ENCODE measurements around the gene FLVCR1. TPM values are rescaled to one million over a fixed set of nuclear protein-coding genes. Genes with fewer than 3 reads are reported as not detected.

Gene FLVCR1
- polyA plus RNA-seq, 3 donors: 1.8 to 5.5 (median 2.8) TPM

- no peak overlapping the region for H3K4me2 ChIP-seq (replicated peaks; ENCODE audit: extremely low read depth, low read length, poor library complexity, severe bottlenecking)
- no peak overlapping the region for H3K9ac ChIP-seq (ENCODE audit: insufficient read depth, low read length, poor library complexity, severe bottlenecking)
Observed at GRCh38 chr1:212917134-212917485, 59.0 kb downstream of the FLVCR1 start.

GRCh38 chr1:212917858-212918257 lies 59.8 kb downstream of the FLVCR1 start:
- no peak overlapping the region for H3K4me2 ChIP-seq (replicated peaks; ENCODE audit: extremely low read depth, low read length, poor library complexity, severe bottlenecking)
- no peak overlapping the region for H2AFZ ChIP-seq (ENCODE audit: insufficient read depth, low read depth, low read length, poor library complexity, severe bottlenecking)
- H3K27ac Mint-ChIP-seq: no peak overlapping the region
- TF ChIP-seq CTCF (IDR thresholded peaks at IDR 0.05): no peak
- intact Hi-C loops (cut with micrococcal nuclease): no loop called here
- H3K27ac ChIP-seq (ENCODE audit: low read depth in 1 of 2, low read length in 2 of 2): no peak overlapping the region
- H3K36me3 ChIP-seq (replicated peaks in 1 of 2; ENCODE audit: control insufficient read depth in 1 of 2, insufficient read depth in 2 of 2, low read length in 2 of 2): no peaks in the 10 kb centered on the region
- H3K9me3 ChIP-seq (replicated peaks in 1 of 2; ENCODE audit: control insufficient read depth in 1 of 2, insufficient read depth in 1 of 2, low read length in 2 of 2): no peaks in the 10 kb centered on the region
- no peaks in the 10 kb centered on the region for H3K27me3 ChIP-seq (ENCODE audit: control insufficient read depth in 2 of 2, insufficient read depth in 2 of 2, low read length in 2 of 2)
- H3K27me3 Mint-ChIP-seq (ENCODE audit: low read depth in 3 of 3): peaks cover 8 to 13% (median 11%) of the 10 kb centered on the region in 3 donors
- H3K4me1 Mint-ChIP-seq: peaks cover 11% of the 10 kb centered on the region
- H3K9me3 Mint-ChIP-seq: no peaks in the 10 kb centered on the region
- no peak overlapping the region for H3K4me3 Mint-ChIP-seq
- no peak for DNase-seq
- H3K79me2 ChIP-seq (ENCODE audit: insufficient read depth, low read length): no peaks in the 10 kb centered on the region
- 81% methylated on average over 3 of the region's 5 CpGs for WGBS (ENCODE audit: insufficient coverage)
- no peak overlapping the region for H3K4me3 ChIP-seq (replicated peaks in 1 of 3; ENCODE audit: low read depth in 2 of 3, low read length in 3 of 3)
- no peak overlapping the region for H3K9ac ChIP-seq (ENCODE audit: insufficient read depth, low read length, poor library complexity, severe bottlenecking)
- no peaks in the 10 kb centered on the region for H4K20me1 ChIP-seq (ENCODE audit: insufficient read depth, low read length)
- H3K36me3 Mint-ChIP-seq: no peaks in the 10 kb centered on the region
- peaks cover 8% of the 10 kb centered on the region in 2 donors for H3K4me1 ChIP-seq (ENCODE audit: control insufficient read depth in 1 of 2, insufficient read depth in 2 of 2, low read length in 2 of 2)

More at GRCh38 chr1:212917134-212917485, 59.0 kb downstream of the FLVCR1 start:
- peaks cover 8 to 12% (median 11%) of the 10 kb centered on the region in 3 donors for H3K27me3 Mint-ChIP-seq (ENCODE audit: low read depth in 3 of 3)
- no peaks in the 10 kb centered on the region for H3K9me3 Mint-ChIP-seq
- TF ChIP-seq CTCF (IDR thresholded peaks at IDR 0.05): no peak
- H3K27ac ChIP-seq (ENCODE audit: low read depth in 1 of 2, low read length in 2 of 2): no peak overlapping the region
- H3K4me3 ChIP-seq (replicated peaks in 1 of 3; ENCODE audit: low read depth in 2 of 3, low read length in 3 of 3): no peak overlapping the region
- H3K4me1 Mint-ChIP-seq: peaks cover 11% of the 10 kb centered on the region
- no peak for DNase-seq
- intact Hi-C loops (cut with micrococcal nuclease): no loop called here
- H3K4me3 Mint-ChIP-seq: peak overlapping the region in 1 of 2 donors; percentile 66
- no peaks in the 10 kb centered on the region for H3K36me3 ChIP-seq (replicated peaks in 1 of 2; ENCODE audit: control insufficient read depth in 1 of 2, insufficient read depth in 2 of 2, low read length in 2 of 2)
- H3K79me2 ChIP-seq (ENCODE audit: insufficient read depth, low read length): no peaks in the 10 kb centered on the region
- no peaks in the 10 kb centered on the region for H3K9me3 ChIP-seq (replicated peaks in 1 of 2; ENCODE audit: control insufficient read depth in 1 of 2, insufficient read depth in 1 of 2, low read length in 2 of 2)
- H3K4me1 ChIP-seq (ENCODE audit: control insufficient read depth in 1 of 2, insufficient read depth in 2 of 2, low read length in 2 of 2): peaks cover 8% of the 10 kb centered on the region in 2 donors
- no peaks in the 10 kb centered on the region for H4K20me1 ChIP-seq (ENCODE audit: insufficient read depth, low read length)
- no peaks in the 10 kb centered on the region for H3K36me3 Mint-ChIP-seq
- WGBS (ENCODE audit: insufficient coverage): 73% methylated on average over 4 of the region's 9 CpGs
- H3K27me3 ChIP-seq (ENCODE audit: control insufficient read depth in 2 of 2, insufficient read depth in 2 of 2, low read length in 2 of 2): no peaks in the 10 kb centered on the region
- H3K27ac Mint-ChIP-seq: no peak overlapping the region
- peak overlapping the region; percentile 82 for H2AFZ ChIP-seq (ENCODE audit: insufficient read depth, low read depth, low read length, poor library complexity, severe bottlenecking)

Measured in CD14-positive monocyte (primary cell).